ENCODE data around the gene CDHR1.
"Not testable (repeated sequence)": the region's sequence is repeated elsewhere in the genome, so short reads cannot be mapped to it uniquely, and the experiment has no call there.

The CDHR1 gene
- 0 to 0.19 (median 0.04) reads per million in 3 experiments for total RNA-seq

GRCh38 chr10:84194424-84195043 is at the start of gene CDHR1:
TSS of gene CDHR1 (plus strand) at chr10:84194537. CDS start at chr10:84194761, 224 bp downstream.
- DNase-seq: no peak

GRCh38 chr10:84147347-84147746 is 47.0 kb upstream of the CDHR1 start:
- DNase-seq: no peak

GRCh38 chr10:84148006-84148597 is 46.2 kb upstream of the CDHR1 start:
- peak; percentile 28 for DNase-seq

GRCh38 chr10:84149854-84150253 is 44.5 kb upstream of the CDHR1 start:
- no peak for DNase-seq

GRCh38 chr10:84152769-84153168 is 41.6 kb upstream of the CDHR1 start:
- DNase-seq: no peak

GRCh38 chr10:84155521-84155920 is 38.8 kb upstream of the CDHR1 start:
- DNase-seq: no peak

- no peak for DNase-seq
Measured at GRCh38 chr10:84156009-84156408, 38.3 kb upstream of the CDHR1 start.

GRCh38 chr10:84156768-84157167 is 37.6 kb upstream of the CDHR1 start:
- DNase-seq: no peak

- no peak for DNase-seq
Measured at GRCh38 chr10:84158061-84158460, 36.3 kb upstream of the CDHR1 start.

GRCh38 chr10:84158550-84158949 is 35.8 kb upstream of the CDHR1 start:
- DNase-seq: no peak

- no peak for DNase-seq
Measured at GRCh38 chr10:84159076-84159685, 35.2 kb upstream of the CDHR1 start.

- DNase-seq: no peak
Measured at GRCh38 chr10:84160663-84161362, 33.5 kb upstream of the CDHR1 start.

- DNase-seq: no peak
Measured at GRCh38 chr10:84163996-84164395, 30.3 kb upstream of the CDHR1 start.

- DNase-seq: no peak
Measured at GRCh38 chr10:84164442-84164841, 29.9 kb upstream of the CDHR1 start.

- no peak for DNase-seq
Measured at GRCh38 chr10:84166620-84167288, 27.6 kb upstream of the CDHR1 start.

- DNase-seq: not testable (repeated sequence)
Measured at GRCh38 chr10:84167289-84167653, 27.1 kb upstream of the CDHR1 start.

GRCh38 chr10:84168382-84168781 is 26.0 kb upstream of the CDHR1 start:
- not testable (repeated sequence) for DNase-seq

- DNase-seq: not testable (repeated sequence)
Measured at GRCh38 chr10:84171237-84171636, 23.1 kb upstream of the CDHR1 start.

- DNase-seq: not testable (repeated sequence)
Measured at GRCh38 chr10:84171700-84172466, 22.5 kb upstream of the CDHR1 start.

- DNase-seq: no peak
Measured at GRCh38 chr10:84172467-84173356, 21.6 kb upstream of the CDHR1 start.

- DNase-seq: no peak
Measured at GRCh38 chr10:84173501-84173929, 20.8 kb upstream of the CDHR1 start, which contains the start of gene GPR15LG. TSS of gene GPR15LG (plus strand) at chr10:84173801. CDS start at chr10:84173852, 51 bp downstream.

Measured in central memory CD4-positive, alpha-beta T cell (primary cell).